Endothelial cell of umbilical vein (primary cell): ENCODE measurements around the gene FYB1.

Source experiments
- CTCF ChIP-seq, 2 donors: IDR thresholded peaks; 1 replicate in 1 of 2; 2 replicates in 1 of 2; pipeline ENCODE4 v1.5.1; 2011; ENCODE audit warnings: low read length in 2 of 2, mild to moderate bottlenecking in 2 of 2, moderate library complexity in 2 of 2, control low read depth in 1 of 2, inconsistent platforms in 1 of 2, low read depth in 1 of 2; ENCODE audit not compliant: insufficient read depth in 1 of 2; ENCODE audit errors: extremely low read depth in 1 of 2
- EZH2 ChIP-seq: IDR thresholded peaks from 2 replicates; pipeline ENCODE4 v1.6.1; 2012; ENCODE audit warnings: borderline replicate concordance, low read depth, mild to moderate bottlenecking, moderate library complexity, low read length, inconsistent platforms; ENCODE audit not compliant: severe bottlenecking
- MAX ChIP-seq: IDR thresholded peaks from 2 replicates; pipeline ENCODE4 v1.6.1; 2011; ENCODE audit not compliant: insufficient read depth, insufficient read length
- MYC ChIP-seq: IDR thresholded peaks from one replicate; pipeline ENCODE4 v1.6.1; 2011; ENCODE audit warnings: mild to moderate bottlenecking, low read depth, low read length
- POLR2A ChIP-seq: IDR thresholded peaks from 2 replicates; pipeline ENCODE4 v1.6.1; 2012; ENCODE audit warnings: low read depth, mild to moderate bottlenecking, control low read depth, low read length
- POLR2AphosphoS5 ChIP-seq: IDR thresholded peaks from 2 replicates; pipeline ENCODE4 v1.6.1; 2012; ENCODE audit warnings: low read depth, mild to moderate bottlenecking, control low read depth, low read length, moderate library complexity; ENCODE audit not compliant: insufficient read depth

DNA sequence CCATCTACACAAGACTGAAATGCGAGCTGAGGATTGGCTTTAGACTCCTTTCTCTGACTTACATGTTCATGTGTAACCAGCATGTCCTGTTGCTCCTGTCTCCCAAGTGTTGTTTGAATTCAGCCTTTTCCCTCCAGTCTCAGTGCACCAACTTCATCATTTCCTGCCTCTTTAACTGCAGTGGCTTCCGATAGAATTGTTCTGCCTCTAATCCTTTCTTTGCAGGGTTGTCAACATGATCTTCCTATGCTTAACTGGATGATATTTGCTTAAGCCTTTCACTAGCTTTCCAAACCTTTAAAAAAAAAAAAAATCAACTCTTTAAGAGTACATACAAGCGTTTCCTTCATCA lies 6.7 kb upstream of the FYB1 start:
- TF ChIP-seq MAX (no peak), CTCF (IDR thresholded peaks at IDR 0.05; ENCODE audit: extremely low read depth in 1 of 2, insufficient read depth in 1 of 2, low read depth in 1 of 2, low read length in 2 of 2) (no peak), MYC (no peak), POLR2A (no peak), EZH2 (no peak), POLR2AphosphoS5 (no peak)
